Epithelial cell of proximal tubule (primary cell): ENCODE results near the gene ANKRD1. TPM values are rescaled to one million over a fixed set of nuclear protein-coding genes. Genes with fewer than 3 reads are reported as not detected.
"Not testable (repeated sequence)": the region's sequence is repeated elsewhere in the genome, so short reads cannot be mapped to it uniquely, and the experiment has no call there.

Source experiments
- DNase-seq: peaks from one replicate; pipeline ENCODE4 v3.0.0-alpha.2; 2011; ENCODE audit warnings: low read depth
- H3K4me3 ChIP-seq: 2 replicates; pipeline ENCODE4 v1.5.1; 2011; ENCODE audit warnings: low read depth, mild to moderate bottlenecking, low read length
- CTCF ChIP-seq: conservative IDR thresholded peaks from 2 replicates; pipeline ENCODE4 v1.5.1; 2012; ENCODE audit warnings: low read depth, mild to moderate bottlenecking, low read length
- total RNA-seq: library from RNA; depleted of rRNA; stranded (reverse); fragments of >200 nt; gene quantifications from 2 replicates; pipeline ENCODE4 v1.2.3, GENCODE V29; 2015

The ANKRD1 gene
- total RNA-seq, 1 donor from 2014 or later: 72.2 TPM

- no peak for TF ChIP-seq CTCF
- no peak for DNase-seq
- no peak overlapping the region for H3K4me3 ChIP-seq
Observed at GRCh38 chr10:90947030-90947960, 26.4 kb upstream of the ANKRD1 start.

- H3K4me3 ChIP-seq: no peak overlapping the region
- DNase-seq: no peak
Observed at GRCh38 chr10:90945491-90946070, 24.7 kb upstream of the ANKRD1 start.

DNA sequence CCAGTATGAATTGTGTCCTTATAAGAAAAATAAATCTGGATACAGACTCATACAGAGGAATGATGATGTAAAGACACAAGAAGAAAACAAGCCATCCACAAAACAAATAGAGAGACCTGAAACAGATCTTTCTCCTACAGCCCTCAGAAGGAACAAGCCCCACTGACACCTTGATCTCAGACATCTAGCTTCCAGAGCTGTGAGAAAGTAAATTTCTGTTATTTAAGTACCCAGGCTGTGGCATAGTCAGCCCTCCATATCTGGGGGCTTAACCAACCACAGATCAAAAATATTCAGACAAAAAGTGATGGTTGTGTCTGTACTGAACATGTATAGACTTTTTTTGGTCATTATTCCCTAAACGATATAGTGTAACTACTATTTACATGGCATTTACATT lies 23.9 kb upstream of the ANKRD1 start:
- TF ChIP-seq CTCF: no peak
- no peak overlapping the region for H3K4me3 ChIP-seq
- no peak for DNase-seq

More at GRCh38 chr10:90945491-90946070, 24.7 kb upstream of the ANKRD1 start:
- no peak for TF ChIP-seq CTCF

DNA sequence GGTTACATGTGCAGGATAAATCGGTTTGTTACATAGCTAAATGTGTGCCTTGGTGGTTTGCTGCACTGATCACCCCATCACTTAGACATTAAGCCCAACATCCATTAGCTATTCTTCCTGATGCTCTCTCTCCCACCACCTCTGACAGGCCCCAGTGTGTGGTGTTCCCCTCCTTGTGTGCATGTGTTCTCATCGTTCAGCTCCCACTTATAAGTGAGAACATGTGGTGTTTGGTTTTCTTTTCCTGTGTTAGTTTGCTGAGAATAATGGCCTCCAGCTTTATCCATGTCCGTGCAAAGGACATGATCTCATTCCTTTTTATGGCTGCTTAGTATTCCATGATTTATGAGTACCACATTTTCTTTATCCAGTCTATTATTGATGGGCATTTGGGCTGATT lies 22.1 kb upstream of the ANKRD1 start:
- DNase-seq, H3K4me3 ChIP-seq: not testable (repeated sequence)

- no peak for DNase-seq
- no peak for TF ChIP-seq CTCF
- no peak overlapping the region for H3K4me3 ChIP-seq
Observed at GRCh38 chr10:90939648-90940047, 18.8 kb upstream of the ANKRD1 start.

DNA sequence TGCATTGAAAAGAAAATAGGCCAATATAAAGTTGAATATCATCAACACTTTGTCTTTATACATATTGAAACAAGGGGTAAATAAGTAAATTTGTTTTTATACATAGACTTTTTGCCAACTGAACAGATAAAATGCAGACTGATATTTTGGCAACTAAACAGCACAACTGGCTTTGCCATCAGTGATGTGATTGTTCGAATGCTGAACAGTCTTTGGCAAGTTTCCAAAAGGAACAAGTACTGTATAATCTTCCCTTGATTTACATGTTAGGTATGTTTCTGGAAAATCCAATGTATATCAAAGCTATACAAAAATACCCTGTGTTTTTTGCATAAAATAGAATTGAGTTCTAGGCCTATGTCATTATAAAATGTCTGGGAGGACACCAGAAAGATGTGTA lies 18.2 kb upstream of the ANKRD1 start:
- TF ChIP-seq CTCF: no peak
- H3K4me3 ChIP-seq: no peak overlapping the region
- no peak for DNase-seq

DNA sequence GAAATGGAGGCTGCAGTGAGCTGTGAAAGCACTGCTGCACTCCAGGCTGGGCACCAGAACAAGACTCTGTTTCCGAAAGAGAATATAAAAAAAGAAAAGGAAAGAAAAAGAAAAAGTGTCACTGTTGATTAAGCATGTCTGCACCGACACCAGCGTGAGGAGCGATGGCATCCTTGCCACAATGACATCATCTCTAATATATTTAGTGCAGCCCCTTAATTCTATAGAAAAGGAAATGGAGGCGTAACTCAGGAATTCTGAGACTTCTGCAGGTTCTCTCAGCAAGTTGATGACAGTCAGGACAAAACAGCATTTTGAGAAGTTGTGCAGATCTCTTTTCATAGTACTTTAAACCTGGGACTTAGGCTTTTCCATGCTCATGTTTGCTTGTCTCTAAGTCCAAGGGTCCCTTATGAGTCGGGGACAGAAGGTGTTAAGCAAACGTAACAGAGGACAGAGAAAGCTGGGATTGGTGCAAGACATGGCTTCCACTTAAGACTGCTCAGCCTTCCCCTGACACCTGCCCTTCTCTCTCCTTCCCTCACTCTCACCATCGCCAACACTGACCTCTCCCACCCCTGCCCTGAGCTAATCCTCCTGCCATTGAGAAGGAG lies 16.9 kb upstream of the ANKRD1 start:
- no peak for DNase-seq
- TF ChIP-seq CTCF: no peak
- H3K4me3 ChIP-seq: no peak overlapping the region
